ENCODE measurements around the gene HDC.

The HDC gene

GRCh38 chr15:50202003-50202402 is 63.5 kb downstream of the HDC start:
- no peak for DNase-seq (ENCODE audit: low read depth)
- TF ChIP-seq CTCF (conservative IDR thresholded peaks at IDR 0.05; ENCODE audit: low read depth, low read length), result no peak
- H3K4me3 ChIP-seq (ENCODE audit: low read depth, low read length), result no peak overlapping the region

DNA sequence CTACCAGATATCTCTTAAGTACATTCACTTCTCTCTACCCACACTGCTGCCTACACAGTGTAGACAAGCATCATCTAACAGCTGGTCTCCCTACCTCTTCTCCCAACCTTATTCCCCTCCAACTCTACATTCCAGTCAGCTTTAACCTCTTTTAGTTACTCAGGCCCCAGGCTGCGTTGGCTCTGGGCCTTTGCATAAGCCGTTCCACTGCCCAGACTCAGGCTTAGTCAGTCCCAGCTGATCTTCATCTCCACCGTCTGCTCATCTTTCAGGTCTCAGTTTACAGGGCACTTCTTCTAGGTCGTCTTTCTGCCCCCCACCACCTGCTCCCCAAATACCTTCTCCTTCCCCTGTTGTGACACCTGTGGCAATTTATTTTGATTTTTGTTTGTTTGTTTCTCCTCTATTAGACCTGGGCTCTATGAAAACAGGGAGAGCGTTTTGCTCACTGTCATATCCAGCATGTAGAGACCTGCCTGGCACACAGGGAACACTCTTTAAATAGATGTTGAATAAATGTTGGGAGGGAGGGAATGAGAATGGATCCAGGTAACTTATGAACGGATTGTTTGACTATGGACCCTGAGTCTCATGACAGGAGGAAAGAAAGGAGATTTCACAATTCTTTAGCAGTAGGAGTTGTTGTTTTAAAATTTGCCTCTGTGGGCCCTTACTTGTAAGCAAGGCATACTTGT is 72.5 kb downstream of the HDC start:
- no peak for TF ChIP-seq CTCF (conservative IDR thresholded peaks at IDR 0.05; ENCODE audit: low read depth, low read length)
- no peak for DNase-seq (ENCODE audit: low read depth)

DNA sequence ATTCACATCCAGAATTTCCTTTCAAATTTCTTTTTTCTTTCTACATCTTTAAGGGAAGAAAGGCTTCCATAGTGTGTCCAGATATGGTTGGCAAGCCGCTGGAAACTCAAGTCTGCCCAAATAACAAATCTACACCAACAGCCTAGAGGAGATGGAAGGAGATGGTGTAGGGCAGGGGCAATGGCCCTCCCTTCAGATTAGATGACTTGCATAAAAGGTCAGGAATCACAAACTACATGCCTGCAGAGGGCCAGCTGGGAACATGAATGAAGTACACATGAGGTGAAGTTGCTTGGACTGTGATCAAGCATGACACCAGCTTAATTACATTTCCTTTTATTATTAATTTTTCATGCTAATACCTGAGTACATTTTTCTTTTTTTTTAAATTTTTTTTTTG is 73.4 kb downstream of the HDC start:
- H3K4me3 ChIP-seq (ENCODE audit: low read depth, low read length), result no peak overlapping the region
- no peak for DNase-seq (ENCODE audit: low read depth)
- no peak for TF ChIP-seq CTCF (conservative IDR thresholded peaks at IDR 0.05; ENCODE audit: low read depth, low read length)

More for the DNA sequence above, 72.5 kb downstream of the HDC start:
- H3K4me3 ChIP-seq (ENCODE audit: low read depth, low read length), result no peak overlapping the region
